Neural cell (in vitro differentiated cells): ENCODE results near the gene TGFBR3L. TPM values are rescaled to one million over a fixed set of nuclear protein-coding genes. Genes with fewer than 3 reads are reported as not detected.

Experiments
- H2AFZ ChIP-seq: fragments of 200-600, 300-800 bp; sonication (generic), shearing (Covaris generic); 2 replicates; pipeline ENCODE4 v1.6.0; 2014; ENCODE audit warnings: low read depth, mild to moderate bottlenecking, antibody characterized with exemption, low read length, moderate library complexity
- H3F3A ChIP-seq: fragments of 200-600 bp; shearing (Covaris generic); 2 replicates; pipeline ENCODE4 v1.6.1; 2016; ENCODE audit warnings: mild to moderate bottlenecking, moderate library complexity, mixed read lengths, antibody characterized with exemption, low read length; ENCODE audit not compliant: insufficient read depth, poor library complexity, severe bottlenecking
- H3K27ac ChIP-seq: fragments of 200-600, 300-800 bp; sonication (generic), shearing (Covaris generic); 2 replicates; pipeline ENCODE4 v1.5.1; 2014; ENCODE audit warnings: mild to moderate bottlenecking, low read length, moderate library complexity
- H3K27me3 ChIP-seq: fragments of 300-800, 200-600 bp; sonication (generic), shearing (Covaris generic); 2 replicates; pipeline ENCODE4 v1.6.0; 2014; ENCODE audit warnings: mild to moderate bottlenecking, low read depth, low read length, moderate library complexity; ENCODE audit not compliant: insufficient read depth
- H3K36me3 ChIP-seq: fragments of 300-800, 200-600 bp; sonication (generic), shearing (Covaris generic); 2 replicates; pipeline ENCODE4 v1.5.1; 2014; ENCODE audit warnings: mild to moderate bottlenecking, antibody characterized with exemption, low read length, moderate library complexity; ENCODE audit not compliant: insufficient read depth
- H3K4me2 ChIP-seq: fragments of 300-800, 200-600 bp; sonication (generic), shearing (Covaris generic); 2 replicates; pipeline ENCODE4 v1.6.0; 2014; ENCODE audit warnings: mild to moderate bottlenecking, low read length
- H3K4me3 ChIP-seq: fragments of 300-800, 200-600 bp; sonication (generic), shearing (Covaris generic); 2 replicates; pipeline ENCODE4 v1.5.1; 2014; ENCODE audit warnings: mild to moderate bottlenecking, low read length, moderate library complexity
- H3K79me2 ChIP-seq: fragments of 200-600 bp; shearing (Covaris generic); replicated peaks from 2 replicates; pipeline ENCODE4 v1.6.0; 2014; ENCODE audit warnings: mild to moderate bottlenecking, low read length, moderate library complexity; ENCODE audit not compliant: insufficient read depth
- H3K9ac ChIP-seq: fragments of 300-800, 200-600 bp; sonication (generic), shearing (Covaris generic); 2 replicates; pipeline ENCODE4 v1.6.1; 2016; ENCODE audit warnings: mild to moderate bottlenecking, low read length, mixed read lengths
- H3K9me2 ChIP-seq: fragments of 200-600 bp; shearing (Covaris generic); 2 replicates; pipeline ENCODE4 v1.6.1; 2016; ENCODE audit warnings: mild to moderate bottlenecking, low read length, mixed read lengths; ENCODE audit not compliant: insufficient read depth
- H3K9me3 ChIP-seq: fragments of 200-600, 300-800 bp; sonication (generic), shearing (Covaris generic); 2 replicates; pipeline ENCODE4 v1.6.1; 2016; ENCODE audit warnings: mild to moderate bottlenecking, mixed run types, low read length, moderate library complexity, mixed read lengths
- H4K20me1 ChIP-seq: fragments of 200-600 bp; shearing (Covaris generic); 2 replicates; pipeline ENCODE4 v1.6.1; 2016; ENCODE audit warnings: mild to moderate bottlenecking, mixed run types; ENCODE audit not compliant: insufficient read depth
- CTCF ChIP-seq: fragments of 450-650 bp; IDR thresholded peaks from 2 replicates; pipeline ENCODE4 v1.5.1; 2014; ENCODE audit warnings: antibody characterized with exemption, mild to moderate bottlenecking, moderate library complexity; ENCODE audit not compliant: poor library complexity, severe bottlenecking
- EP300 ChIP-seq: fragments of 450-650 bp; conservative IDR thresholded peaks from 2 replicates; pipeline ENCODE4 v1.6.1; 2014; ENCODE audit warnings: antibody characterized with exemption, mild to moderate bottlenecking, moderate library complexity; ENCODE audit not compliant: poor library complexity, severe bottlenecking
- EZH2 ChIP-seq: fragments of 200-600, 300-800 bp; shearing (Covaris generic), sonication (generic); IDR thresholded peaks from 2 replicates; pipeline ENCODE4 v1.6.1; 2014; ENCODE audit warnings: antibody characterized with exemption, low read length, borderline replicate concordance, mild to moderate bottlenecking; ENCODE audit not compliant: insufficient read depth, poor library complexity, severe bottlenecking
- MXI1 ChIP-seq: fragments of 450-650 bp; conservative IDR thresholded peaks from 2 replicates; pipeline ENCODE4 v1.6.1; 2014; ENCODE audit warnings: antibody characterized with exemption, mild to moderate bottlenecking; ENCODE audit not compliant: poor library complexity, severe bottlenecking
- POLR2AphosphoS5 ChIP-seq: IDR thresholded peaks from 2 replicates; pipeline ENCODE4 v1.6.1; 2012
- RAD21 ChIP-seq: fragments of 450-650 bp; conservative IDR thresholded peaks from 2 replicates; pipeline ENCODE4 v1.6.1; 2014; ENCODE audit warnings: antibody characterized with exemption, mild to moderate bottlenecking, moderate library complexity
- SMC3 ChIP-seq: fragments of 450-650 bp; conservative IDR thresholded peaks from 2 replicates; pipeline ENCODE4 v1.6.1; 2014; ENCODE audit warnings: antibody characterized with exemption, mild to moderate bottlenecking, moderate library complexity; ENCODE audit not compliant: poor library complexity
- TAF1 ChIP-seq: IDR thresholded peaks from 2 replicates; pipeline ENCODE4 v1.6.1; 2012; ENCODE audit warnings: low read depth
- polyA plus RNA-seq: library from polyadenylated mRNA; depleted of rRNA; stranded (reverse); fragments of >200 nt; gene quantifications from 2 replicates; pipeline ENCODE4 v1.2.3, GENCODE V29; 2014
- TF ChIP-seq, protein P1 (sequence below): IDR thresholded peaks from 2 replicates; pipeline ENCODE4 v1.6.1; 2012; ENCODE audit warnings: borderline replicate concordance

The TGFBR3L gene
- polyA plus RNA-seq, 1 donor from 2014 or later = not detected

DNA sequence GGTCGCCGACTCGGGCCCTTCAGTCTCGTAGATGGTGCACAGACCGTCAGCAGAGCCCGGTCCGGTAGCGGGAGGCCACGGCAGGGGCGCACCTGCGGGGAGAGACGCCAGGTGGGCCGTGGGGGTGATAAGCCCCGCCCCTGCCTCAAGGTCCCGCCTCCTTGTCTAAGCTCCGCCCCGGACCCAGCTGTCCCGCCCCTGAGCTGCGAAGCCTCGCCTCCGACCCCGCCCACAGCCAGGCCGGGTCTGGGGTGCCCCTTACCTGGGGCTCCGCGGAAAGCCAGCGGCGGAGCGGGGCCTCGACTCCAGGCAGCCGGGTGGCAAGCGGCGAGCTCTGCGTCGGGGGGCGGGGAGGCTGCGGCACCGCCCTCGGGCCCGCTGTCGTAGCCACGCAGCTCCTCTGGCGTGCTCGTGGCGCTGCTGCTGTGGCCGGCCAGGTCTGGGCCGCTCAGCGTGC, 45.1 kb upstream of the TGFBR3L start:
- H3K36me3 ChIP-seq = no peaks in the 10 kb centered on the region
- no peaks in the 10 kb centered on the region for H4K20me1 ChIP-seq

GRCh38 chr19:7869910-7870511, 44.6 kb upstream of the TGFBR3L start:
- H3K4me3 ChIP-seq = no peak overlapping the region
- TF ChIP-seq, protein P1, sequence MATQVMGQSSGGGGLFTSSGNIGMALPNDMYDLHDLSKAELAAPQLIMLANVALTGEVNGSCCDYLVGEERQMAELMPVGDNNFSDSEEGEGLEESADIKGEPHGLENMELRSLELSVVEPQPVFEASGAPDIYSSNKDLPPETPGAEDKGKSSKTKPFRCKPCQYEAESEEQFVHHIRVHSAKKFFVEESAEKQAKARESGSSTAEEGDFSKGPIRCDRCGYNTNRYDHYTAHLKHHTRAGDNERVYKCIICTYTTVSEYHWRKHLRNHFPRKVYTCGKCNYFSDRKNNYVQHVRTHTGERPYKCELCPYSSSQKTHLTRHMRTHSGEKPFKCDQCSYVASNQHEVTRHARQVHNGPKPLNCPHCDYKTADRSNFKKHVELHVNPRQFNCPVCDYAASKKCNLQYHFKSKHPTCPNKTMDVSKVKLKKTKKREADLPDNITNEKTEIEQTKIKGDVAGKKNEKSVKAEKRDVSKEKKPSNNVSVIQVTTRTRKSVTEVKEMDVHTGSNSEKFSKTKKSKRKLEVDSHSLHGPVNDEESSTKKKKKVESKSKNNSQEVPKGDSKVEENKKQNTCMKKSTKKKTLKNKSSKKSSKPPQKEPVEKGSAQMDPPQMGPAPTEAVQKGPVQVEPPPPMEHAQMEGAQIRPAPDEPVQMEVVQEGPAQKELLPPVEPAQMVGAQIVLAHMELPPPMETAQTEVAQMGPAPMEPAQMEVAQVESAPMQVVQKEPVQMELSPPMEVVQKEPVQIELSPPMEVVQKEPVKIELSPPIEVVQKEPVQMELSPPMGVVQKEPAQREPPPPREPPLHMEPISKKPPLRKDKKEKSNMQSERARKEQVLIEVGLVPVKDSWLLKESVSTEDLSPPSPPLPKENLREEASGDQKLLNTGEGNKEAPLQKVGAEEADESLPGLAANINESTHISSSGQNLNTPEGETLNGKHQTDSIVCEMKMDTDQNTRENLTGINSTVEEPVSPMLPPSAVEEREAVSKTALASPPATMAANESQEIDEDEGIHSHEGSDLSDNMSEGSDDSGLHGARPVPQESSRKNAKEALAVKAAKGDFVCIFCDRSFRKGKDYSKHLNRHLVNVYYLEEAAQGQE = no peak
- TF ChIP-seq EP300 = no peak
- TF ChIP-seq CTCF = no peak
- TF ChIP-seq MXI1 = no peak
- no peak for TF ChIP-seq POLR2AphosphoS5
- no peak for TF ChIP-seq EZH2
- TF ChIP-seq TAF1 = no peak
- no peak for TF ChIP-seq SMC3
- TF ChIP-seq RAD21 = no peak
- no peaks in the 10 kb centered on the region for H3K9me2 ChIP-seq
- no peaks in the 10 kb centered on the region for H3K36me3 ChIP-seq
- H3K4me2 ChIP-seq = no peak overlapping the region
- no peak overlapping the region for H3K9ac ChIP-seq
- H3K9me3 ChIP-seq = no peaks in the 10 kb centered on the region
- no peaks in the 10 kb centered on the region for H4K20me1 ChIP-seq
- no peak overlapping the region for H3K27ac ChIP-seq
- no peaks in the 10 kb centered on the region for H3K27me3 ChIP-seq
- H2AFZ ChIP-seq = no peak overlapping the region
- peaks cover 6% of the 10 kb centered on the region for H3F3A ChIP-seq
- peaks cover 13% of the 10 kb centered on the region for H3K79me2 ChIP-seq

More for the DNA sequence above, 45.1 kb upstream of the TGFBR3L start:
- H3K27ac ChIP-seq = no peak overlapping the region
- H3K79me2 ChIP-seq = peaks cover 13% of the 10 kb centered on the region
- H3F3A ChIP-seq = peaks cover 6% of the 10 kb centered on the region
- H3K9me2 ChIP-seq = no peaks in the 10 kb centered on the region
- TF ChIP-seq CTCF = peak; percentile 23
- no peak for TF ChIP-seq TAF1
- peak; percentile 25 for TF ChIP-seq POLR2AphosphoS5
- no peak for TF ChIP-seq MXI1
- no peaks in the 10 kb centered on the region for H3K27me3 ChIP-seq
- no peak overlapping the region for H3K4me3 ChIP-seq
- H3K9me3 ChIP-seq = no peaks in the 10 kb centered on the region
- H3K9ac ChIP-seq = no peak overlapping the region
- H3K4me2 ChIP-seq = no peak overlapping the region
- no peak overlapping the region for H2AFZ ChIP-seq
